Esophagus squamous epithelium (tissue), 5 donors: ENCODE data around the gene NR6A1. TPM values are rescaled to one million over a fixed set of nuclear protein-coding genes. Genes with fewer than 3 reads are reported as not detected.
"Not testable (repeated sequence)": the region's sequence is repeated elsewhere in the genome, so short reads cannot be mapped to it uniquely, and the experiment has no call there.

Experiments used
- DNase-seq: peaks from one replicate; lab custom pipeline; 2025; lab: John Stamatoyannopoulos, UW
- H3K27ac ChIP-seq, 4 donors: fragments of 200-600 bp; sonication (generic); one replicate each; pipeline ENCODE4 v1.5.1; 2016 to 2019; ENCODE audit warnings: mild to moderate bottlenecking in 1 of 4
- H3K27me3 ChIP-seq, 4 donors: fragments of 200-600 bp; sonication (generic); 1 replicate in 3 of 4; 2 replicates in 1 of 4; pipeline versions ENCODE4 v1.5.1 to v1.6.0; 2017 to 2021; ENCODE audit warnings: antibody characterized with exemption in 1 of 4
- H3K36me3 ChIP-seq, 3 donors: fragments of 200-600 bp; sonication (generic); one replicate each; pipeline ENCODE4 v1.5.1; 2016 to 2019
- H3K4me1 ChIP-seq, 3 donors: fragments of 200-600 bp; sonication (generic); one replicate each; pipeline ENCODE4 v1.5.1; 2017 to 2019
- H3K4me3 ChIP-seq, 4 donors: fragments of 200-600 bp; sonication (generic); 1 replicate in 3 of 4; 2 replicates in 1 of 4; pipeline ENCODE4 v1.5.1; 2016 to 2019; ENCODE audit warnings: mild to moderate bottlenecking in 2 of 4, moderate library complexity in 1 of 4
- H3K9me3 ChIP-seq, 3 donors: fragments of 200-600 bp; sonication (generic); one replicate each; pipeline ENCODE4 v1.5.1; 2016 to 2019
- POLR2A ChIP-seq, 4 donors: fragments of 450-650 bp; IDR thresholded peaks; one replicate each; pipeline ENCODE4 v1.6.1; 2017; ENCODE audit warnings: antibody characterized with exemption in 4 of 4, mild to moderate bottlenecking in 4 of 4, moderate library complexity in 3 of 4
- WGBS, 2 donors: methylation state at CpG; one replicate each; pipeline ENCODE4 v1.1.5; 2018; 5-methylcytosine and 5-hydroxymethylcytosine counted together
- intact Hi-C: fragments of 100-400 bp; cut with DNase I; formaldehyde crosslinking; loops from one replicate; pipeline ENCODE4 v1.15.0; 2022
- total RNA-seq, 4 donors: library from RNA; depleted of rRNA; stranded (reverse); fragments of >200 nt; gene quantifications; one replicate each; pipeline ENCODE4 v1.1.0, GENCODE V29; 2016
- TF ChIP-seq, protein P1 (sequence below), 6 experiments: fragments of 450-650 bp in 4 of 6; fragments of 200-600 bp in 2 of 6; sonication (generic) in 2 of 6; IDR thresholded peaks; one replicate each; pipeline ENCODE4 v1.5.1; 2016 to 2019; ENCODE audit warnings: antibody characterized with exemption in 6 of 6, mild to moderate bottlenecking in 4 of 6, moderate library complexity in 4 of 6
- donor health status: DM: yes; HTN: yes; CAD: no.

Gene NR6A1
- total RNA-seq, 4 donors from 2014 or later = 1.9 to 4.0 (median 2.7) TPM

- WGBS, 2 donors = 73 to 80% methylated on average over 1 of the region's 1 CpG
- H3K4me3 ChIP-seq = no peak overlapping the region
- intact Hi-C loops = loop anchor here (2.0 kb wide), 1 partner anchor 79 kb away; the partner anchor contains the start of gene WDR38
- no peak overlapping the region for H3K27ac ChIP-seq
- no peak for DNase-seq
- TF ChIP-seq POLR2A (IDR thresholded peaks at IDR 0.05) = no peak
- TF ChIP-seq, protein P1, sequence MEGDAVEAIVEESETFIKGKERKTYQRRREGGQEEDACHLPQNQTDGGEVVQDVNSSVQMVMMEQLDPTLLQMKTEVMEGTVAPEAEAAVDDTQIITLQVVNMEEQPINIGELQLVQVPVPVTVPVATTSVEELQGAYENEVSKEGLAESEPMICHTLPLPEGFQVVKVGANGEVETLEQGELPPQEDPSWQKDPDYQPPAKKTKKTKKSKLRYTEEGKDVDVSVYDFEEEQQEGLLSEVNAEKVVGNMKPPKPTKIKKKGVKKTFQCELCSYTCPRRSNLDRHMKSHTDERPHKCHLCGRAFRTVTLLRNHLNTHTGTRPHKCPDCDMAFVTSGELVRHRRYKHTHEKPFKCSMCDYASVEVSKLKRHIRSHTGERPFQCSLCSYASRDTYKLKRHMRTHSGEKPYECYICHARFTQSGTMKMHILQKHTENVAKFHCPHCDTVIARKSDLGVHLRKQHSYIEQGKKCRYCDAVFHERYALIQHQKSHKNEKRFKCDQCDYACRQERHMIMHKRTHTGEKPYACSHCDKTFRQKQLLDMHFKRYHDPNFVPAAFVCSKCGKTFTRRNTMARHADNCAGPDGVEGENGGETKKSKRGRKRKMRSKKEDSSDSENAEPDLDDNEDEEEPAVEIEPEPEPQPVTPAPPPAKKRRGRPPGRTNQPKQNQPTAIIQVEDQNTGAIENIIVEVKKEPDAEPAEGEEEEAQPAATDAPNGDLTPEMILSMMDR (IDR thresholded peaks at IDR 0.05) = no peak
- peaks cover 0 to 39% (median 0%) of the 10 kb centered on the region in 4 donors for H3K27me3 ChIP-seq
- no peaks in the 10 kb centered on the region for H3K9me3 ChIP-seq
- H3K36me3 ChIP-seq = no peaks in the 10 kb centered on the region
- H3K4me1 ChIP-seq = peaks cover 23 to 70% (median 30%) of the 10 kb centered on the region in 3 donors
Observed at GRCh38 chr9:124773473-124774128, 2.5 kb upstream of the NR6A1 start.

DNA sequence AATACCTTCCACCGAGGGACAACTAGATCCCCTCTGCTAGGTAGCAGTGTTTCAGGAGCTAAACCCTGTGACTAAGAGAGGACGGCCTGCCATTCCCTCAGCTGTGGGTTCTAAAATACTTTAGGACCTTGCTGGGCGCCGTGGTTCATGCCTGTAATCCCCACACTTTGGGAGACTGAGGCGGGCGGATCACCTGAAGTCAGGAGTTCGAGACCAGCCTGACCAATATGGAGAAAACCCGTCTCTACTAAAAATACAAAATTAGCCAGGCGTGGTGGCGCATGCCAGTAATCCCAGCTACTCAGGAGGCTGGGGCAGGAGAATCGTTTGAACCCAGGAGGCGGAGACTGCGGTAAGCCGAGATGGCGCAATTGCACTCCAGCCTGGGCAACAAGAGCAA, 1.8 kb upstream of the NR6A1 start:
- H3K9me3 ChIP-seq, H3K36me3 ChIP-seq, H3K4me3 ChIP-seq, H3K27ac ChIP-seq, DNase-seq: not testable (repeated sequence)
- WGBS, 2 donors = 76 to 80% methylated on average over 10 to 12 of the region's 15 CpGs
- Histone ChIP-seq H3K4me1 (peaks cover 16 to 65% (median 30%) of the 10 kb centered on the region in 3 donors), H3K27me3 (peaks cover 0 to 46% (median 2%) of the 10 kb centered on the region in 4 donors)
- intact Hi-C loops = loop anchor here (2.0 kb wide), 1 partner anchor 80 kb away; the partner anchor contains the start of gene WDR38

DNA sequence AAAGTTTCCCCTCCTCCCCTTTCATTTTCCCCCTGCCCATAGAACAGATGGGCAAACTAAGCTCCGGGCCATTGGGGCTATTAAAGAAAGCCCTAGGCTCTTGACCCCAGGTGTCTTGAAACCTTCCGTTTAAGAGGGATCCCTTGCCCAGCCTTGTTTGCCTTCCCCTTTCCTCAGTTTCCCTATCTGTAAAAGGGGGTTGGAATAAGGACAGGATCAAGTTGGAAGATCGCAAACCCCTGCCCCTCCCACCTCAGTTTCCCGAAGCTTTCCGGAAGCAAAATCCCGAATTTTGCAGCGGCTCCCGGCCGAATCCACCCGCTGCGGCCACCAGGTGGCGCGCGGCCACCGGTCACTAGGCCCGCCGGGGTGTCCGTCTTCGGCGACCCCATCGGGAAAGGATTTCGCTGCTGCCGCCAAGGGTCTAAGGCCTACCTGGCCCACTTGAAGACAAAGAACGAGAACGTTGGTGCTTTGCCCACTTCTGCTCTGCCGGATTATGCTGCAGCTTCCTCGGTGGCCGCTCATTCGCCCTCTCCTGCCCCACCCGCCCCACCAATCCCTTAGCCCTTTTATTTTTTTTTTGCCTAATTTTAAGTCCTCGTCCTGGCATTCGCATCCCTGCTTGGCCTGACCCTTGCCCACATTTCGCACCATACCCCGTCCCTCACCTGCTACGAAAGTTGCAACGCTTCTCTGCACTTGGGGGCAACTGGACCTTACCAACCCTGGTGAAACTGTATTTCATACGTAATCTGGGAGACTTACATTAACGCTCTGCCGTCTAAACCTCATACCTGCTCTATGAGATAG, 962 bp upstream of the NR6A1 start:
- TF ChIP-seq, protein P1 (IDR thresholded peaks at IDR 0.05) = peak; percentile 90 to 97 (median 96)
- no peak for TF ChIP-seq POLR2A (IDR thresholded peaks at IDR 0.05)
- Histone ChIP-seq H3K4me1 (peaks cover 15 to 57% (median 25%) of the 10 kb centered on the region in 3 donors), H3K9me3 (no peaks in the 10 kb centered on the region), H3K36me3 (no peaks in the 10 kb centered on the region), H3K27me3 (peaks cover 0 to 50% (median 2%) of the 10 kb centered on the region in 4 donors), H3K27ac (peak overlapping the region; percentile 59 to 91 (median 84)), H3K4me3 (peak overlapping the region; percentile 81 to 99 (median 86))
- 17 to 25% methylated on average over 30 to 39 of the region's 39 CpGs for WGBS, 2 donors
- DNase-seq = no peak
- intact Hi-C loops = loop anchor here (2.0 kb wide), 1 partner anchor 81 kb away; the partner anchor contains the start of gene WDR38

GRCh38 chr9:124770359-124771020, 621 bp downstream of the NR6A1 start:
- Histone ChIP-seq H3K4me1 (peaks cover 15 to 44% (median 18%) of the 10 kb centered on the region in 3 donors), H3K27ac (peak overlapping the region; percentile 59 to 91 (median 84)), H3K36me3 (no peaks in the 10 kb centered on the region), H3K4me3 (peak overlapping the region; percentile 81 to 99 (median 86)), H3K27me3 (peaks cover 0 to 57% (median 2%) of the 10 kb centered on the region in 4 donors), H3K9me3 (no peaks in the 10 kb centered on the region)
- 1% methylated on average over 21 to 34 of the region's 43 CpGs for WGBS, 2 donors
- TF ChIP-seq POLR2A (IDR thresholded peaks at IDR 0.05) = no peak
- TF ChIP-seq, protein P1 (IDR thresholded peaks at IDR 0.05) = no peak
- no peak for DNase-seq
- intact Hi-C loops = no loop called here
